Uterus (tissue), 2 donors: ENCODE measurements around the gene VAT1L.

Experiments used
- CTCF ChIP-seq, 4 experiments: fragments of 200-600 bp in 2 of 4; fragments of 450-650 bp in 2 of 4; sonication (generic) in 2 of 4; IDR thresholded peaks; one replicate each; pipeline ENCODE4 v1.5.1; 2016 to 2019; ENCODE audit warnings: antibody characterized with exemption in 4 of 4, mild to moderate bottlenecking in 2 of 4, moderate library complexity in 1 of 4
- POLR2A ChIP-seq, 2 donors: fragments of 450-650 bp; IDR thresholded peaks; one replicate each; pipeline ENCODE4 v1.6.1; 2016; ENCODE audit warnings: antibody characterized with exemption in 2 of 2, mild to moderate bottlenecking in 1 of 2, moderate library complexity in 1 of 2

GRCh38 chr16:77938913-77939312, 150.5 kb downstream of the VAT1L start:
- TF ChIP-seq CTCF (IDR thresholded peaks at IDR 0.05) (no peak), POLR2A (IDR thresholded peaks at IDR 0.05) (no peak)
